ENCODE results near the gene SIRT3.

DNA sequence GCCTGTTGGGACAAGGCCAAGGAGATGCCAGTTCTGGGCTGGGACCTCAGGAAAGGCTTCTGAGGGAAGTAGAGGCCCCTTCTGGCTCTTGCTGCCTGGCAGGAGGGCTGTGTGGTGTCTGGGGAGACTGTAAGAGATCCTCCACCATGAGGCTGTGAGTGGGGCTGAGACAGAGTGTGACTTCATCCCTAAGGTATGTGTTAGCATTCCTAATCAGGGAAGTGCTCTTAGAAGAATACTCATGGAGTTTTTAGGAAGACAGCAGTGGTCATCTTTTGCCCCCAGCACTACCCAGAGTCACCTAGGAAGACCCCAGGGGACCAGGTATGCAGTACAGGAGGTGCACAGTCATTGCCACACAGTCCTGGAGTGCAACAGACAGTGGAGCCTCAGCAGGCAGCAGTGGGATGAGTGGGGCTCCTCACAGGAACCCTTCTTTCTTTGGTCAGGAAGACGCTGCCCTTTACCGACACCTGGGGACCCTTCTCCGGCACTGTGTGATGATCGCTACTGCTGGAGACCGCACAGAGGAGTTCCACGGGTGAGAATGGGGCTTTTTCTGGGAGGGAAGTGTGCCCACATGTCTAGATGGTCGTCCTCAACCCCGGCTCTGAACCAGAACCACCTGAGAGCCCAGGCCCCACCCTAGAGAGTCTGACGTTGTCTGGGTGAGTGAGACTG lies 25.9 kb downstream of the SIRT3 start:
- TF ChIP-seq ZNF121 (tag by site-specific recombination; IDR thresholded peaks at IDR 0.05), result no peak
- TF ChIP-seq, protein P1, sequence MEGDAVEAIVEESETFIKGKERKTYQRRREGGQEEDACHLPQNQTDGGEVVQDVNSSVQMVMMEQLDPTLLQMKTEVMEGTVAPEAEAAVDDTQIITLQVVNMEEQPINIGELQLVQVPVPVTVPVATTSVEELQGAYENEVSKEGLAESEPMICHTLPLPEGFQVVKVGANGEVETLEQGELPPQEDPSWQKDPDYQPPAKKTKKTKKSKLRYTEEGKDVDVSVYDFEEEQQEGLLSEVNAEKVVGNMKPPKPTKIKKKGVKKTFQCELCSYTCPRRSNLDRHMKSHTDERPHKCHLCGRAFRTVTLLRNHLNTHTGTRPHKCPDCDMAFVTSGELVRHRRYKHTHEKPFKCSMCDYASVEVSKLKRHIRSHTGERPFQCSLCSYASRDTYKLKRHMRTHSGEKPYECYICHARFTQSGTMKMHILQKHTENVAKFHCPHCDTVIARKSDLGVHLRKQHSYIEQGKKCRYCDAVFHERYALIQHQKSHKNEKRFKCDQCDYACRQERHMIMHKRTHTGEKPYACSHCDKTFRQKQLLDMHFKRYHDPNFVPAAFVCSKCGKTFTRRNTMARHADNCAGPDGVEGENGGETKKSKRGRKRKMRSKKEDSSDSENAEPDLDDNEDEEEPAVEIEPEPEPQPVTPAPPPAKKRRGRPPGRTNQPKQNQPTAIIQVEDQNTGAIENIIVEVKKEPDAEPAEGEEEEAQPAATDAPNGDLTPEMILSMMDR (tag by site-specific recombination; IDR thresholded peaks at IDR 0.05), result no peak
- TF ChIP-seq ZNF138 (tag by site-specific recombination; IDR thresholded peaks at IDR 0.05; ENCODE audit: borderline replicate concordance), result no peak
- TF ChIP-seq, protein P2, sequence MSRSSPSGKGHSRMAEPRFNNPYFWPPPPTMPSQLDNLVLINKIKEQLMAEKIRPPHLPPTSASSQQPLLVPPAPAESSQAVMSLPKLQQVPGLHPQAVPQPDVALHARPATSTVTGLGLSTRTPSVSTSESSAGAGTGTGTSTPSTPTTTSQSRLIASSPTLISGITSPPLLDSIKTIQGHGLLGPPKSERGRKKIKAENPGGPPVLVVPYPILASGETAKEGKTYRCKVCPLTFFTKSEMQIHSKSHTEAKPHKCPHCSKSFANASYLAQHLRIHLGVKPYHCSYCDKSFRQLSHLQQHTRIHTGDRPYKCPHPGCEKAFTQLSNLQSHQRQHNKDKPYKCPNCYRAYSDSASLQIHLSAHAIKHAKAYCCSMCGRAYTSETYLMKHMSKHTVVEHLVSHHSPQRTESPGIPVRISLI (tag by site-specific recombination; IDR thresholded peaks at IDR 0.05), result no peak
- TF ChIP-seq ZNF175 (tag by site-specific recombination; IDR thresholded peaks at IDR 0.05), result no peak
- no peak for TF ChIP-seq ZNF366 (tag by site-specific recombination; conservative IDR thresholded peaks at IDR 0.05)
